NT2/D1 (cell line): ENCODE measurements around the gene MAP2K7.

Experiments
- DNase-seq: peaks from one replicate; pipeline ENCODE4 v3.0.0-alpha.2; 2011; ENCODE audit warnings: low read depth, low spot score
- H3K27me3 ChIP-seq: 2 replicates; pipeline ENCODE4 v1.6.0; 2011; ENCODE audit warnings: mild to moderate bottlenecking; ENCODE audit not compliant: insufficient read length, insufficient read depth
- H3K36me3 ChIP-seq: 2 replicates; pipeline ENCODE4 v1.6.1; 2011; ENCODE audit warnings: mild to moderate bottlenecking, low read length, mixed read lengths; ENCODE audit not compliant: insufficient read depth, insufficient read length
- H3K4me1 ChIP-seq: 2 replicates; pipeline ENCODE4 v1.5.1; 2011; ENCODE audit not compliant: insufficient read depth, insufficient read length
- H3K4me3 ChIP-seq: 2 replicates; pipeline ENCODE4 v1.5.1; 2011; ENCODE audit warnings: low read depth; ENCODE audit not compliant: insufficient read length
- H3K9ac ChIP-seq: 2 replicates; pipeline ENCODE4 v1.6.0; 2011; ENCODE audit warnings: low read depth; ENCODE audit not compliant: insufficient read length
- H3K9me3 ChIP-seq: 2 replicates; pipeline ENCODE4 v1.5.1; 2011; ENCODE audit warnings: mild to moderate bottlenecking, low read length; ENCODE audit not compliant: insufficient read depth
- SUZ12 ChIP-seq: IDR thresholded peaks from 2 replicates; pipeline ENCODE4 v1.6.1; 2011; ENCODE audit not compliant: insufficient read length, insufficient read depth; ENCODE audit errors: extremely low read depth
- YY1 ChIP-seq: IDR thresholded peaks from 2 replicates; pipeline ENCODE4 v1.6.1; 2011; ENCODE audit not compliant: insufficient read length, insufficient read depth
- ZNF274 ChIP-seq: IDR thresholded peaks from 2 replicates; pipeline ENCODE4 v1.6.1; 2011; ENCODE audit warnings: mild to moderate bottlenecking, low read depth, low read length

MAP2K7 gene

GRCh38 chr19:7864690-7865074, 39.0 kb upstream of the MAP2K7 start:
- H3K9ac ChIP-seq = peak overlapping the region; percentile 28
- no peak for TF ChIP-seq YY1
- no peak for TF ChIP-seq ZNF274
- no peak for TF ChIP-seq SUZ12
- no peaks in the 10 kb centered on the region for H3K36me3 ChIP-seq
- no peaks in the 10 kb centered on the region for H3K9me3 ChIP-seq
- peaks cover 37% of the 10 kb centered on the region for H3K27me3 ChIP-seq
- DNase-seq = no peak
- H3K4me3 ChIP-seq = no peak overlapping the region
- peaks cover 40% of the 10 kb centered on the region for H3K4me1 ChIP-seq

GRCh38 chr19:7865262-7865911, 38.3 kb upstream of the MAP2K7 start:
- DNase-seq = no peak
- Histone ChIP-seq H3K9ac (no peak overlapping the region), H3K36me3 (no peaks in the 10 kb centered on the region), H3K27me3 (peaks cover 30% of the 10 kb centered on the region), H3K4me1 (peaks cover 34% of the 10 kb centered on the region), H3K9me3 (no peaks in the 10 kb centered on the region), H3K4me3 (no peak overlapping the region)
- TF ChIP-seq ZNF274 = no peak
- TF ChIP-seq YY1 = no peak
- TF ChIP-seq SUZ12 = no peak

- Histone ChIP-seq H3K9ac (no peak overlapping the region), H3K4me1 (peaks cover 27% of the 10 kb centered on the region), H3K36me3 (no peaks in the 10 kb centered on the region), H3K4me3 (no peak overlapping the region), H3K9me3 (no peaks in the 10 kb centered on the region), H3K27me3 (peaks cover 19% of the 10 kb centered on the region)
- TF ChIP-seq SUZ12 = no peak
- TF ChIP-seq YY1 = no peak
- TF ChIP-seq ZNF274 = no peak
- DNase-seq = no peak
Measured at GRCh38 chr19:7866399-7867091, 37.1 kb upstream of the MAP2K7 start.

- H3K4me1 ChIP-seq = peaks cover 20% of the 10 kb centered on the region
- no peaks in the 10 kb centered on the region for H3K9me3 ChIP-seq
- no peak for TF ChIP-seq SUZ12
- no peak for TF ChIP-seq YY1
- TF ChIP-seq ZNF274 = no peak
- peaks cover 11% of the 10 kb centered on the region for H3K27me3 ChIP-seq
- no peak overlapping the region for H3K9ac ChIP-seq
- DNase-seq = no peak
- H3K36me3 ChIP-seq = no peaks in the 10 kb centered on the region
- no peak overlapping the region for H3K4me3 ChIP-seq
Measured at GRCh38 chr19:7867092-7867844, 36.4 kb upstream of the MAP2K7 start.

- H3K9me3 ChIP-seq = no peaks in the 10 kb centered on the region
- H3K9ac ChIP-seq = peak overlapping the region; percentile 64
- peak; percentile 20 for DNase-seq
- no peaks in the 10 kb centered on the region for H3K36me3 ChIP-seq
- no peak for TF ChIP-seq ZNF274
- no peak for TF ChIP-seq SUZ12
- no peak for TF ChIP-seq YY1
- peaks cover 19% of the 10 kb centered on the region for H3K27me3 ChIP-seq
- H3K4me3 ChIP-seq = peak overlapping the region; percentile 54
- peaks cover 24% of the 10 kb centered on the region for H3K4me1 ChIP-seq
Measured at GRCh38 chr19:7868326-7868670, 35.4 kb upstream of the MAP2K7 start.

GRCh38 chr19:7868671-7869452, 34.8 kb upstream of the MAP2K7 start:
- H3K9me3 ChIP-seq = no peaks in the 10 kb centered on the region
- H3K4me1 ChIP-seq = peaks cover 22% of the 10 kb centered on the region
- peak overlapping the region; percentile 54 for H3K4me3 ChIP-seq
- peaks cover 25% of the 10 kb centered on the region for H3K27me3 ChIP-seq
- no peak for TF ChIP-seq YY1
- no peak for TF ChIP-seq ZNF274
- no peak for TF ChIP-seq SUZ12
- H3K36me3 ChIP-seq = no peaks in the 10 kb centered on the region
- peak; percentile 89 for DNase-seq
- H3K9ac ChIP-seq = peak overlapping the region; percentile 76

GRCh38 chr19:7869453-7869909, 34.2 kb upstream of the MAP2K7 start:
- DNase-seq = peak; percentile 51
- Histone ChIP-seq H3K9me3 (no peaks in the 10 kb centered on the region), H3K9ac (peak overlapping the region; percentile 76), H3K27me3 (peaks cover 31% of the 10 kb centered on the region), H3K36me3 (no peaks in the 10 kb centered on the region), H3K4me3 (peak overlapping the region; percentile 54), H3K4me1 (peaks cover 20% of the 10 kb centered on the region)
- no peak for TF ChIP-seq YY1
- no peak for TF ChIP-seq ZNF274
- no peak for TF ChIP-seq SUZ12
